ENCODE measurements around the gene DNER. TPM values are rescaled to one million over a fixed set of nuclear protein-coding genes. Genes with fewer than 3 reads are reported as not detected.

Gene DNER
- total and polyA plus RNA-seq, 2 donors (not counting 3 experiments of a cell fraction or from before 2014, with no cell fraction given): 0.01 TPM; not detected in 1

GRCh38 chr2:229728370-229728769, 14.0 kb upstream of the DNER start:
- no peaks in the 10 kb centered on the region for H3K79me2 ChIP-seq (ENCODE audit: control insufficient read depth, insufficient read depth, low read length)
- ChIA-PET POLR2A (no interaction called here), CTCF (no interaction called here)
- intact Hi-C loops (cut with micrococcal nuclease) (no loop called here), dilution Hi-C loops (cut with MboI; ENCODE audit: extremely low pct_ligation_motif_present, low sequenced_read_pairs) (no loop called here)
- no peaks in the 10 kb centered on the region for H3K9me1 ChIP-seq (replicated peaks; ENCODE audit: control insufficient read depth, extremely low read depth, insufficient read depth, low read length)
- H3K9me3 ChIP-seq (replicated peaks; ENCODE audit: control insufficient read depth, insufficient read depth, low read length): no peaks in the 10 kb centered on the region
- no peaks in the 10 kb centered on the region for H4K20me1 ChIP-seq (replicated peaks; ENCODE audit: control insufficient read depth, extremely low read depth, insufficient read depth, low read length)
- no peak overlapping the region for H3K9ac ChIP-seq (replicated peaks; ENCODE audit: extremely low read depth, insufficient read depth, low read length)
- H3K27ac ChIP-seq (ENCODE audit: insufficient read depth, low read depth, low read length): no peak overlapping the region
- no peak overlapping the region for H2AFZ ChIP-seq (ENCODE audit: low read depth, low read length)
- no peak overlapping the region for H3K4me3 ChIP-seq (replicated peaks in 1 of 3; ENCODE audit: insufficient read depth in 1 of 3, low read depth in 1 of 3, low read length in 3 of 3)
- H3K27me3 ChIP-seq (ENCODE audit: control insufficient read depth in 2 of 2, insufficient read depth in 2 of 2, low read length in 2 of 2): no peaks in the 10 kb centered on the region
- BruUV-seq (replicated peaks): no TSS peak
- no peaks in the 10 kb centered on the region for H3K4me1 ChIP-seq (ENCODE audit: control insufficient read depth, extremely low read depth, insufficient read depth, low read length)
- no peaks in the 10 kb centered on the region for H3K36me3 ChIP-seq (ENCODE audit: control insufficient read depth in 2 of 2, extremely low read depth in 1 of 2, insufficient read depth in 2 of 2, low read length in 2 of 2)
- no peak for FAIRE-seq
- H3K4me2 ChIP-seq (ENCODE audit: insufficient read depth, low read length): no peak overlapping the region
- TF ChIP-seq GATA2 (IDR thresholded peaks at IDR 0.05; ENCODE audit: insufficient read depth, insufficient read length, low read depth, low read length): no peak
- TF ChIP-seq POLR2A (IDR thresholded peaks at IDR 0.05; ENCODE audit: low read depth, low read length): no peak
- TF ChIP-seq EZH2 (IDR thresholded peaks at IDR 0.05; ENCODE audit: borderline replicate concordance, low read depth, low read length, severe bottlenecking): no peak
- no peak for TF ChIP-seq CTCF (IDR thresholded peaks at IDR 0.05; ENCODE audit: extremely low read depth in 1 of 2, insufficient read depth in 1 of 2, low read depth in 1 of 2, low read length in 2 of 2)
- TF ChIP-seq MYC (IDR thresholded peaks at IDR 0.05; ENCODE audit: low read depth, low read length): no peak
- no peak for TF ChIP-seq JUN (IDR thresholded peaks at IDR 0.05; ENCODE audit: borderline replicate concordance, insufficient read depth, insufficient read length, low read depth)
- TF ChIP-seq POLR2AphosphoS5 (IDR thresholded peaks at IDR 0.05; ENCODE audit: insufficient read depth, low read depth, low read length): no peak
- TF ChIP-seq FOS (IDR thresholded peaks at IDR 0.05; ENCODE audit: borderline replicate concordance, insufficient read depth, low read length): no peak
- DNase-seq (ENCODE audit: low read depth, low spot score): no peak
